HepG2 (cell line): Measurements from ENCODE around the gene NEURL4.
A peak's percentile ranks its signal among the peaks of the same experiment; 100 is the strongest.

ENCODE experiments used
- GABPA ChIP-seq, 2 experiments: IDR thresholded peaks; 2 replicates each; pipeline ENCODE4 v1.6.1; 2011 to 2016; ENCODE audit warnings: low read depth in 2 of 2, low read length in 1 of 2, missing biosample characterization in 1 of 2, missing genetic modification characterization in 1 of 2
- POLR2A ChIP-seq, 2 experiments: IDR thresholded peaks; 2 replicates each; pipeline ENCODE4 v1.6.1; 2011; ENCODE audit warnings: low read depth in 2 of 2, low read length in 2 of 2, mild to moderate bottlenecking in 1 of 2, moderate library complexity in 1 of 2; ENCODE audit not compliant: insufficient read depth in 1 of 2
- REXO4 ChIP-seq: sonication (generic); formaldehyde crosslinking; IDR thresholded peaks from 2 replicates; pipeline ENCODE4 v1.8.0; 2022; ENCODE audit warnings: missing genetic modification reagents, mild to moderate bottlenecking, borderline replicate concordance
- ZNF34 ChIP-seq: sonication (generic); formaldehyde crosslinking; IDR thresholded peaks from 2 replicates; pipeline ENCODE4 v1.4.0; 2020; ENCODE audit warnings: mild to moderate bottlenecking, missing genetic modification reagents, borderline replicate concordance
- TF ChIP-seq, protein P1 (sequence below): sonication (generic); formaldehyde crosslinking; conservative IDR thresholded peaks from 2 replicates; pipeline ENCODE4 v1.8.1; 2023; ENCODE audit warnings: missing genetic modification reagents

DNA sequence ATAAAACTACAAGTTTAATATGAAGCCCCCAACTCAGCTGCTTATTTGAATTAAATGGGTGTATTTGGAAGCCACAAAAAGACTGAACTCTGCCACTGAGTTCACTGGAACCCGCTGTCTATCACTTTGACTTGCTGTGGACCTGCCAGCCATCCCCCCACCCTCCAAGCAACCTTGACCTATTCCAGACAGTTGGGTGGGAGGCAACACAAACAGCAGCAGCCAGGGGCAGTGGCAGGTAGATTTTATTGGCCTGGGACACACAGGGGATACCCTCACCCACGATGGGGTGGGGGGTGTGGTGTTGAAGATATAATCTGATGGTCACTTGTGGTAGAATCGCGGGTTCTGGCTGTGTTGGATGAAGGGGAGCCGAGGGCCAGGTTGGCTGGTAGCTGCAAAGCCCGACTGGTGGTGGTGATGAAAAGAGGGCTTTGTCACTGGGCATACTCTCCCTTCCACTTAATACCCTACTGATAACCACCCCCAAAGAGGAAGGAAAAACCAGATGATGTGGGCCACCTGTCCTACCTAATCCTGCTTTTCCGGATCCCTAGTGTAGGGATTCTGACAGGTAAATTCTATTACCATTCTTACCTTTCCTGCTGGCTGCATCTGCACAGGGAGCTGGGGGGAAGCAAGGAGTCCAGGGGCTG, 16.6 kb downstream of the NEURL4 start:
- TF ChIP-seq REXO4 (CRISPR knock-in tag) (no peak), POLR2A (IDR thresholded peaks at IDR 0.05; ENCODE audit: insufficient read depth in 1 of 2, low read depth in 2 of 2, low read length in 2 of 2) (peak in 1 of 2 experiments; percentile 11; a peak in 2 of 4 replicates), ZNF34 (no peak), GABPA (IDR thresholded peaks at IDR 0.05; ENCODE audit: low read depth, low read length) (no peak), GABPA (CRISPR knock-in tag; IDR thresholded peaks at IDR 0.05; ENCODE audit: low read depth) (no peak)
- TF ChIP-seq, protein P1, sequence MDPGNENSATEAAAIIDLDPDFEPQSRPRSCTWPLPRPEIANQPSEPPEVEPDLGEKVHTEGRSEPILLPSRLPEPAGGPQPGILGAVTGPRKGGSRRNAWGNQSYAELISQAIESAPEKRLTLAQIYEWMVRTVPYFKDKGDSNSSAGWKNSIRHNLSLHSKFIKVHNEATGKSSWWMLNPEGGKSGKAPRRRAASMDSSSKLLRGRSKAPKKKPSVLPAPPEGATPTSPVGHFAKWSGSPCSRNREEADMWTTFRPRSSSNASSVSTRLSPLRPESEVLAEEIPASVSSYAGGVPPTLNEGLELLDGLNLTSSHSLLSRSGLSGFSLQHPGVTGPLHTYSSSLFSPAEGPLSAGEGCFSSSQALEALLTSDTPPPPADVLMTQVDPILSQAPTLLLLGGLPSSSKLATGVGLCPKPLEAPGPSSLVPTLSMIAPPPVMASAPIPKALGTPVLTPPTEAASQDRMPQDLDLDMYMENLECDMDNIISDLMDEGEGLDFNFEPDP (CRISPR knock-in tag), result no peak
